HG02870 (cell line): ENCODE data around the gene GDA.

Experiments
- ATAC-seq: cut with Tn5 transposase; IDR thresholded peaks from one replicate; pipeline ENCODE4 v1.9.1; 2021; ENCODE audit warnings: mild to moderate bottlenecking, moderate library complexity; ENCODE audit not compliant: unreplicated experiment

The GDA gene

GRCh38 chr9:72150127-72150526, 887 bp downstream of the GDA start:
- ATAC-seq: no peak

GRCh38 chr9:72150661-72151060, 1.4 kb downstream of the GDA start:
- ATAC-seq: no peak

- no peak for ATAC-seq
Observed at GRCh38 chr9:72151104-72151503, 1.9 kb downstream of the GDA start.

GRCh38 chr9:72154468-72155285, 5.4 kb downstream of the GDA start:
- peak; percentile 85 for ATAC-seq

- no peak for ATAC-seq
Observed at GRCh38 chr9:72155301-72155700, 6.1 kb downstream of the GDA start.

- no peak for ATAC-seq
Observed at GRCh38 chr9:72156586-72156985, 7.3 kb downstream of the GDA start.

- no peak for ATAC-seq
Observed at GRCh38 chr9:72158680-72159079, 9.4 kb downstream of the GDA start.

- no peak for ATAC-seq
Observed at GRCh38 chr9:72160446-72161123, 11.3 kb downstream of the GDA start.

- no peak for ATAC-seq
Observed at GRCh38 chr9:72165326-72165725, 16.1 kb downstream of the GDA start.

GRCh38 chr9:72165821-72166547, 16.7 kb downstream of the GDA start:
- no peak for ATAC-seq

GRCh38 chr9:72168075-72168474, 18.8 kb downstream of the GDA start:
- ATAC-seq: no peak

GRCh38 chr9:72169178-72169577, 19.9 kb downstream of the GDA start:
- no peak for ATAC-seq

GRCh38 chr9:72173080-72173479, 23.8 kb downstream of the GDA start:
- no peak for ATAC-seq

- ATAC-seq: no peak
Observed at GRCh38 chr9:72185561-72185960, 36.3 kb downstream of the GDA start.

- no peak for ATAC-seq
Observed at GRCh38 chr9:72187121-72187695, 38.0 kb downstream of the GDA start.

- no peak for ATAC-seq
Observed at GRCh38 chr9:72188232-72188631, 39.0 kb downstream of the GDA start.

- ATAC-seq: peak; percentile 92
Observed at GRCh38 chr9:72193478-72193881, 44.2 kb downstream of the GDA start.

- ATAC-seq: no peak
Observed at GRCh38 chr9:72199238-72199637, 50.0 kb downstream of the GDA start.

- ATAC-seq: no peak
Observed at GRCh38 chr9:72200452-72200851, 51.2 kb downstream of the GDA start.

- no peak for ATAC-seq
Observed at GRCh38 chr9:72202009-72202408, 52.8 kb downstream of the GDA start.

- peak; percentile 71 for ATAC-seq
Observed at GRCh38 chr9:72203205-72203803, 54.1 kb downstream of the GDA start.
